Calu3 (cell line): Measurements from ENCODE around the gene CRHR2. TPM values are rescaled to one million over a fixed set of nuclear protein-coding genes. Genes with fewer than 3 reads are reported as not detected.
A peak's percentile ranks its signal among the peaks of the same experiment; 100 is the strongest.

Source experiments
- BruUV-seq: library from RNA; stranded (reverse); fragments of 400-500 nt; replicated peaks from 2 replicates; lab custom pipeline; 2021; lab: Mats Ljungman, UMichigan
- CTCF ChIA-PET: fragments of 300-600 bp; sonication (Branson Sonifier 250); formaldehyde crosslinking; loops from one replicate; lab custom pipeline; 2022; ENCODE audit warnings: antibody characterized with exemption; lab: Charles Lee
- DNase-seq: peaks from one replicate; pipeline ENCODE4 v3.0.0; 2022
- H3K27ac Mint-ChIP-seq: one replicate; pipeline ENCODE4 v1.8.0; 2022; ENCODE audit warnings: mixed read lengths; ENCODE audit not compliant: unreplicated experiment
- H3K27me3 Mint-ChIP-seq: one replicate; pipeline ENCODE4 v1.8.0; 2022; ENCODE audit warnings: mixed read lengths; ENCODE audit not compliant: unreplicated experiment
- H3K36me3 Mint-ChIP-seq: one replicate; pipeline ENCODE4 v1.8.0; 2022; ENCODE audit warnings: mild to moderate bottlenecking, moderate library complexity, mixed read lengths; ENCODE audit not compliant: insufficient read depth, unreplicated experiment
- H3K4me1 Mint-ChIP-seq: one replicate; pipeline ENCODE4 v1.8.0; 2022; ENCODE audit warnings: mild to moderate bottlenecking, low read depth, mixed read lengths; ENCODE audit not compliant: unreplicated experiment
- H3K4me3 Mint-ChIP-seq: one replicate; pipeline ENCODE4 v1.8.0; 2022; ENCODE audit warnings: mild to moderate bottlenecking, low read depth, moderate library complexity, mixed read lengths; ENCODE audit not compliant: unreplicated experiment
- H3K9me3 Mint-ChIP-seq: one replicate; pipeline ENCODE4 v1.8.0; 2022; ENCODE audit warnings: low read depth, mixed read lengths; ENCODE audit not compliant: unreplicated experiment
- CTCF ChIP-seq: fragments of 200-600 bp; IDR thresholded peaks from one replicate; pipeline ENCODE4 v1.8.0; 2022; ENCODE audit warnings: antibody characterized with exemption; ENCODE audit not compliant: unreplicated experiment
- intact Hi-C: fragments of 100-400 bp; cut with micrococcal nuclease; formaldehyde crosslinking; loops from one replicate; pipeline ENCODE4 v1.10.0; 2022; ENCODE audit not compliant: unreplicated experiment
- total RNA-seq: library from RNA; stranded (reverse); gene quantifications from 2 replicates; pipeline ENCODE4 v1.2.3, GENCODE V29; 2022

The CRHR2 gene
- total RNA-seq, 1 experiment from 2014 or later = not detected

- Mint-ChIP-seq H3K4me1 (no peaks in the 10 kb centered on the region), H3K4me3 (no peak overlapping the region), H3K36me3 (peaks cover 5% of the 10 kb centered on the region), H3K27me3 (peaks cover 78% of the 10 kb centered on the region), H3K9me3 (no peaks in the 10 kb centered on the region), H3K27ac (no peak overlapping the region)
- BruUV-seq = no TSS peak
- no peak for DNase-seq
- intact Hi-C loops = no loop called here
- no peak for TF ChIP-seq CTCF
- CTCF ChIA-PET = interaction anchor here (0.5 kb wide), 1 partner anchor 198 kb away, joined by 3 read pairs; no protein-coding TSS in a partner anchor
These were observed 10.2 kb upstream of the CRHR2 start for GRCh38 chr7:30692438-30692837.

GRCh38 chr7:30690011-30690410, 7.8 kb upstream of the CRHR2 start:
- BruUV-seq = no TSS peak

GRCh38 chr7:30688718-30689221, 6.5 kb upstream of the CRHR2 start:
- no peaks in the 10 kb centered on the region for H3K4me1 Mint-ChIP-seq
- DNase-seq = peak; percentile 74
- no peak overlapping the region for H3K27ac Mint-ChIP-seq

More at GRCh38 chr7:30690011-30690410, 7.8 kb upstream of the CRHR2 start:
- Mint-ChIP-seq H3K36me3 (peaks cover 5% of the 10 kb centered on the region), H3K4me3 (no peak overlapping the region), H3K27me3 (peaks cover 87% of the 10 kb centered on the region), H3K27ac (no peak overlapping the region), H3K9me3 (no peaks in the 10 kb centered on the region), H3K4me1 (no peaks in the 10 kb centered on the region)
- CTCF ChIA-PET = no interaction called here
- no peak for DNase-seq
- no peak for TF ChIP-seq CTCF
- intact Hi-C loops = no loop called here

GRCh38 chr7:30687604-30688003, 5.3 kb upstream of the CRHR2 start:
- Mint-ChIP-seq H3K4me1 (no peaks in the 10 kb centered on the region), H3K9me3 (no peaks in the 10 kb centered on the region), H3K4me3 (no peak overlapping the region), H3K27ac (no peak overlapping the region), H3K36me3 (peaks cover 5% of the 10 kb centered on the region), H3K27me3 (peaks cover 87% of the 10 kb centered on the region)
- intact Hi-C loops = no loop called here
- CTCF ChIA-PET = interaction anchor here (1.5 kb wide), 1 partner anchor 10 kb away, joined by 4 read pairs; no protein-coding TSS in a partner anchor
- no peak for DNase-seq
- TF ChIP-seq CTCF = no peak
- no TSS peak for BruUV-seq

More at GRCh38 chr7:30688718-30689221, 6.5 kb upstream of the CRHR2 start:
- Mint-ChIP-seq H3K4me3 (no peak overlapping the region), H3K27me3 (peaks cover 87% of the 10 kb centered on the region), H3K36me3 (peaks cover 5% of the 10 kb centered on the region), H3K9me3 (no peaks in the 10 kb centered on the region)
- CTCF ChIA-PET = interaction anchor here (0.6 to 1.5 kb wide), 2 partner anchors 11 to 25 kb away, joined by 3 to 4 read pairs; no protein-coding TSS in a partner anchor
- BruUV-seq = no TSS peak
- TF ChIP-seq CTCF = no peak
- intact Hi-C loops = no loop called here
